Astrocyte (in vitro differentiated cells and primary cell): ENCODE data around the gene PACSIN3. TPM values are rescaled to one million over a fixed set of nuclear protein-coding genes. Genes with fewer than 3 reads are reported as not detected.
A peak's percentile ranks its signal among the peaks of the same experiment; 100 is the strongest.

Source experiments
- DNase-seq: peaks from one replicate; pipeline ENCODE4 v3.0.0-alpha.2; 2010; ENCODE audit warnings: low read depth
- FAIRE-seq: peaks from 2 replicates; lab custom pipeline; 2011; peaks lifted over from hg19 to GRCh38; lab: Jason Lieb, UNC
- H2AFZ ChIP-seq: 2 replicates; pipeline ENCODE4 v1.6.0; 2012; ENCODE audit warnings: low read depth, low read length, inconsistent platforms
- H3K27ac ChIP-seq: 2 replicates; pipeline ENCODE4 v1.5.1; 2011; ENCODE audit warnings: low read depth, low read length, inconsistent platforms
- H3K27me3 ChIP-seq: 2 replicates; pipeline ENCODE4 v1.6.0; 2011; ENCODE audit warnings: low read length, inconsistent platforms; ENCODE audit not compliant: insufficient read depth
- H3K36me3 ChIP-seq: 2 replicates; pipeline ENCODE4 v1.5.1; 2011; ENCODE audit warnings: low read length, inconsistent platforms; ENCODE audit not compliant: insufficient read depth
- H3K4me1 ChIP-seq: 2 replicates; pipeline ENCODE4 v1.5.1; 2011; ENCODE audit warnings: low read length, inconsistent platforms; ENCODE audit not compliant: insufficient read depth
- H3K4me2 ChIP-seq: 2 replicates; pipeline ENCODE4 v1.6.0; 2012; ENCODE audit warnings: low read length, inconsistent platforms
- H3K4me3 ChIP-seq: 2 replicates; pipeline ENCODE4 v1.5.1; 2011; ENCODE audit warnings: low read depth, mild to moderate bottlenecking, low read length, inconsistent platforms; ENCODE audit not compliant: insufficient read depth
- H3K79me2 ChIP-seq: 2 replicates; pipeline ENCODE4 v1.6.0; 2012; ENCODE audit warnings: mild to moderate bottlenecking, low read length, inconsistent platforms; ENCODE audit not compliant: insufficient read depth
- H3K9ac ChIP-seq: 2 replicates; pipeline ENCODE4 v1.6.0; 2012; ENCODE audit warnings: mild to moderate bottlenecking, low read length, inconsistent platforms
- H3K9me3 ChIP-seq: 2 replicates; pipeline ENCODE4 v1.5.1; 2012; ENCODE audit warnings: low read depth, mild to moderate bottlenecking, low read length, inconsistent platforms; ENCODE audit not compliant: insufficient read depth
- H4K20me1 ChIP-seq: 2 replicates; pipeline ENCODE4 v1.6.0; 2012; ENCODE audit warnings: low read length, inconsistent platforms; ENCODE audit not compliant: insufficient read depth
- H3K27ac Mint-ChIP-seq: one replicate; pipeline ENCODE4 v1.8.0; 2021; ENCODE audit warnings: mild to moderate bottlenecking, mixed read lengths; ENCODE audit not compliant: unreplicated experiment
- H3K27me3 Mint-ChIP-seq: one replicate; pipeline ENCODE4 v1.8.0; 2021; ENCODE audit warnings: low read depth, mixed read lengths; ENCODE audit not compliant: unreplicated experiment
- H3K36me3 Mint-ChIP-seq: one replicate; pipeline ENCODE4 v1.8.0; 2021; ENCODE audit warnings: low read depth, mixed read lengths; ENCODE audit not compliant: unreplicated experiment
- H3K4me1 Mint-ChIP-seq: one replicate; pipeline ENCODE4 v1.8.0; 2021; ENCODE audit warnings: low read depth, mixed read lengths; ENCODE audit not compliant: unreplicated experiment
- H3K4me3 Mint-ChIP-seq: one replicate; pipeline ENCODE4 v1.8.0; 2021; ENCODE audit warnings: mild to moderate bottlenecking, moderate library complexity, mixed read lengths; ENCODE audit not compliant: unreplicated experiment
- H3K9me3 Mint-ChIP-seq: one replicate; pipeline ENCODE4 v1.8.0; 2021; ENCODE audit warnings: mild to moderate bottlenecking, mixed read lengths; ENCODE audit not compliant: unreplicated experiment
- CTCF ChIP-seq: IDR thresholded peaks from 2 replicates; pipeline ENCODE4 v1.5.1; 2011; ENCODE audit warnings: low read depth, mild to moderate bottlenecking, inconsistent platforms, low read length, moderate library complexity; ENCODE audit not compliant: insufficient read depth
- EZH2 ChIP-seq: IDR thresholded peaks from 2 replicates; pipeline ENCODE4 v1.6.1; 2012; ENCODE audit warnings: mild to moderate bottlenecking, low read length, inconsistent platforms; ENCODE audit not compliant: insufficient read depth
- total RNA-seq: library from RNA; stranded (reverse); gene quantifications from 2 replicates; pipeline ENCODE4 v1.2.1, GENCODE V29; 2021

PACSIN3 gene
- total RNA-seq, 1 donor from 2014 or later = 35.6 TPM

GRCh38 chr11:47157805-47158204, 28.4 kb downstream of the PACSIN3 start:
- Mint-ChIP-seq H3K27me3 (no peaks in the 10 kb centered on the region), H3K27ac (no peak overlapping the region)

GRCh38 chr11:47156951-47157350, 29.3 kb downstream of the PACSIN3 start:
- no peak overlapping the region for H3K27ac Mint-ChIP-seq
- H3K27me3 Mint-ChIP-seq = no peaks in the 10 kb centered on the region
- Histone ChIP-seq H4K20me1 (peaks cover 36% of the 10 kb centered on the region), H3K4me2 (no peak overlapping the region), H3K4me1 (peaks cover 25% of the 10 kb centered on the region), H3K36me3 (no peaks in the 10 kb centered on the region), H3K79me2 (no peaks in the 10 kb centered on the region), H3K27me3 (no peaks in the 10 kb centered on the region), H3K9ac (no peak overlapping the region), H3K27ac (no peak overlapping the region), H3K4me3 (no peak overlapping the region), H2AFZ (no peak overlapping the region), H3K9me3 (no peaks in the 10 kb centered on the region)
- FAIRE-seq (no peak), DNase-seq (no peak)
- peaks cover 13% of the 10 kb centered on the region for H3K4me1 Mint-ChIP-seq
- TF ChIP-seq EZH2 (no peak), CTCF (no peak)
- H3K9me3 Mint-ChIP-seq = no peaks in the 10 kb centered on the region
- H3K36me3 Mint-ChIP-seq = peaks cover 5% of the 10 kb centered on the region
- no peak overlapping the region for H3K4me3 Mint-ChIP-seq

More at GRCh38 chr11:47157805-47158204, 28.4 kb downstream of the PACSIN3 start:
- Histone ChIP-seq H3K27me3 (no peaks in the 10 kb centered on the region), H3K9ac (no peak overlapping the region), H3K79me2 (no peaks in the 10 kb centered on the region), H4K20me1 (peaks cover 33% of the 10 kb centered on the region), H3K4me1 (peaks cover 25% of the 10 kb centered on the region), H3K36me3 (no peaks in the 10 kb centered on the region), H3K4me2 (no peak overlapping the region), H3K9me3 (no peaks in the 10 kb centered on the region), H3K27ac (no peak overlapping the region), H2AFZ (no peak overlapping the region), H3K4me3 (no peak overlapping the region)
- FAIRE-seq (no peak), DNase-seq (no peak)
- no peak overlapping the region for H3K4me3 Mint-ChIP-seq
- no peaks in the 10 kb centered on the region for H3K9me3 Mint-ChIP-seq
- no peak for TF ChIP-seq EZH2
- no peak for TF ChIP-seq CTCF
- H3K4me1 Mint-ChIP-seq = peaks cover 13% of the 10 kb centered on the region
- peaks cover 5% of the 10 kb centered on the region for H3K36me3 Mint-ChIP-seq

- Mint-ChIP-seq H3K4me3 (no peak overlapping the region), H3K27ac (no peak overlapping the region), H3K36me3 (peaks cover 9% of the 10 kb centered on the region), H3K4me1 (peaks cover 13% of the 10 kb centered on the region), H3K27me3 (no peaks in the 10 kb centered on the region), H3K9me3 (no peaks in the 10 kb centered on the region)
- H2AFZ ChIP-seq = no peak overlapping the region
- FAIRE-seq (no peak), DNase-seq (peak; percentile 40)
- no peak overlapping the region for H3K27ac ChIP-seq
- peaks cover 25% of the 10 kb centered on the region for H3K4me1 ChIP-seq
- H3K79me2 ChIP-seq = no peaks in the 10 kb centered on the region
- no peaks in the 10 kb centered on the region for H3K36me3 ChIP-seq
- TF ChIP-seq CTCF (no peak), EZH2 (no peak)
- H3K4me2 ChIP-seq = no peak overlapping the region
- no peaks in the 10 kb centered on the region for H3K27me3 ChIP-seq
- peaks cover 30% of the 10 kb centered on the region for H4K20me1 ChIP-seq
- H3K9ac ChIP-seq = no peak overlapping the region
- H3K9me3 ChIP-seq = no peaks in the 10 kb centered on the region
- no peak overlapping the region for H3K4me3 ChIP-seq
Observed at GRCh38 chr11:47156333-47156732, 29.9 kb downstream of the PACSIN3 start.
